Nephron progenitor cell (in vitro differentiated cells): ENCODE results near the gene CLEC2D.
"Not testable (repeated sequence)": the region's sequence is repeated elsewhere in the genome, so short reads cannot be mapped to it uniquely, and the experiment has no call there.

Experiments
- DNase-seq: peaks from one replicate; pipeline ENCODE4 v3.0.0; 2021
- H3K27ac Mint-ChIP-seq: 2 replicates; pipeline ENCODE4 v1.8.0; 2021; ENCODE audit warnings: mild to moderate bottlenecking, moderate library complexity, mixed read lengths
- H3K27me3 Mint-ChIP-seq: 2 replicates; pipeline ENCODE4 v1.8.0; 2021; ENCODE audit warnings: mild to moderate bottlenecking, low read depth, mixed read lengths; ENCODE audit not compliant: poor library complexity
- H3K36me3 Mint-ChIP-seq: 2 replicates; pipeline ENCODE4 v1.8.0; 2021; ENCODE audit warnings: low read depth, mixed read lengths
- H3K4me1 Mint-ChIP-seq: 2 replicates; pipeline ENCODE4 v1.8.0; 2021; ENCODE audit warnings: mixed read lengths
- H3K4me3 Mint-ChIP-seq: 2 replicates; pipeline ENCODE4 v1.8.0; 2021; ENCODE audit warnings: mild to moderate bottlenecking, moderate library complexity, mixed read lengths
- H3K9me3 Mint-ChIP-seq: 2 replicates; pipeline ENCODE4 v1.8.0; 2021; ENCODE audit warnings: mild to moderate bottlenecking, moderate library complexity, mixed read lengths
- TF ChIP-seq, protein P1 (sequence below): fragments of 200-600 bp; sonication (generic); IDR thresholded peaks from 2 replicates; pipeline ENCODE4 v1.5.0; 2021; ENCODE audit warnings: antibody characterized with exemption

Gene CLEC2D

GRCh38 chr12:9710584-9711375, 41.3 kb downstream of the CLEC2D start:
- peaks cover 8% of the 10 kb centered on the region for H3K4me1 Mint-ChIP-seq
- peaks cover 6% of the 10 kb centered on the region for H3K9me3 Mint-ChIP-seq
- TF ChIP-seq, protein P1, sequence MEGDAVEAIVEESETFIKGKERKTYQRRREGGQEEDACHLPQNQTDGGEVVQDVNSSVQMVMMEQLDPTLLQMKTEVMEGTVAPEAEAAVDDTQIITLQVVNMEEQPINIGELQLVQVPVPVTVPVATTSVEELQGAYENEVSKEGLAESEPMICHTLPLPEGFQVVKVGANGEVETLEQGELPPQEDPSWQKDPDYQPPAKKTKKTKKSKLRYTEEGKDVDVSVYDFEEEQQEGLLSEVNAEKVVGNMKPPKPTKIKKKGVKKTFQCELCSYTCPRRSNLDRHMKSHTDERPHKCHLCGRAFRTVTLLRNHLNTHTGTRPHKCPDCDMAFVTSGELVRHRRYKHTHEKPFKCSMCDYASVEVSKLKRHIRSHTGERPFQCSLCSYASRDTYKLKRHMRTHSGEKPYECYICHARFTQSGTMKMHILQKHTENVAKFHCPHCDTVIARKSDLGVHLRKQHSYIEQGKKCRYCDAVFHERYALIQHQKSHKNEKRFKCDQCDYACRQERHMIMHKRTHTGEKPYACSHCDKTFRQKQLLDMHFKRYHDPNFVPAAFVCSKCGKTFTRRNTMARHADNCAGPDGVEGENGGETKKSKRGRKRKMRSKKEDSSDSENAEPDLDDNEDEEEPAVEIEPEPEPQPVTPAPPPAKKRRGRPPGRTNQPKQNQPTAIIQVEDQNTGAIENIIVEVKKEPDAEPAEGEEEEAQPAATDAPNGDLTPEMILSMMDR, result no peak
- no peak overlapping the region for H3K27ac Mint-ChIP-seq
- no peaks in the 10 kb centered on the region for H3K36me3 Mint-ChIP-seq
- H3K27me3 Mint-ChIP-seq, result peaks cover 2% of the 10 kb centered on the region
- H3K4me3 Mint-ChIP-seq, result no peak overlapping the region
- DNase-seq, result no peak

- Mint-ChIP-seq H3K4me3 (no peak overlapping the region), H3K27ac (no peak overlapping the region), H3K9me3 (no peaks in the 10 kb centered on the region), H3K36me3 (no peaks in the 10 kb centered on the region), H3K4me1 (peaks cover 11% of the 10 kb centered on the region), H3K27me3 (peaks cover 2% of the 10 kb centered on the region)
- no peak for DNase-seq
- TF ChIP-seq, protein P1, result no peak
Observed at GRCh38 chr12:9711664-9712063, 42.2 kb downstream of the CLEC2D start.

GRCh38 chr12:9713032-9713558, 43.6 kb downstream of the CLEC2D start:
- not testable (repeated sequence) for H3K9me3 Mint-ChIP-seq, H3K36me3 Mint-ChIP-seq, H3K4me3 Mint-ChIP-seq, H3K27ac Mint-ChIP-seq, H3K27me3 Mint-ChIP-seq, DNase-seq
- H3K4me1 Mint-ChIP-seq, result peaks cover 11% of the 10 kb centered on the region

GRCh38 chr12:9717070-9717925, 47.8 kb downstream of the CLEC2D start:
- H3K27me3 Mint-ChIP-seq, result peaks cover 2% of the 10 kb centered on the region
- H3K27ac Mint-ChIP-seq, result no peak overlapping the region
- TF ChIP-seq, protein P1, result no peak
- no peaks in the 10 kb centered on the region for H3K36me3 Mint-ChIP-seq
- H3K4me1 Mint-ChIP-seq, result peaks cover 11% of the 10 kb centered on the region
- H3K9me3 Mint-ChIP-seq, result no peaks in the 10 kb centered on the region
- no peak overlapping the region for H3K4me3 Mint-ChIP-seq
- no peak for DNase-seq

DNA sequence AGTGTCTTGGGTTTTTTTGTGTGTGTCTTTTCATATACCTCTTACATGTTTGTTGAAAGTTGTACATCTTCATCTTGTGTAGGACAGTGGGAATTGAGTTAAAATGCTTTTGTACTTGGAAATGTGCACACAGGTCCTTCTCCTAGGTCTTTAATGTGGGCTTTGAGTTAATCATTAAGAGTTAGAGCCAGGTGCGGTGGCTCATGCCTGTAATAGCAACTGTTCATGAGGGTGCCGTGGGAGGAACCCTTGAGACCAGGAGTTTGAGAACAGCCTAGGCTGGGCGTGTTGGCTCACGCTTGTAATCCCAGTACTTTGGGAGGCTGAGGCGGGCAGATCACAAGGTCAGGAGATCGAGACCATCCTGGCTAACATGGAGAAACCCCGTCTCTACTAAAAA, 49.5 kb downstream of the CLEC2D start:
- no peak overlapping the region for H3K27ac Mint-ChIP-seq
- peaks cover 5% of the 10 kb centered on the region for H3K4me1 Mint-ChIP-seq
- H3K9me3 Mint-ChIP-seq, result no peaks in the 10 kb centered on the region
- DNase-seq, result no peak
- no peak overlapping the region for H3K4me3 Mint-ChIP-seq
- peaks cover 5% of the 10 kb centered on the region for H3K27me3 Mint-ChIP-seq
- TF ChIP-seq, protein P1, result no peak
- no peaks in the 10 kb centered on the region for H3K36me3 Mint-ChIP-seq

- Mint-ChIP-seq H3K27ac (no peak overlapping the region), H3K9me3 (no peaks in the 10 kb centered on the region), H3K36me3 (no peaks in the 10 kb centered on the region), H3K27me3 (peaks cover 5% of the 10 kb centered on the region), H3K4me3 (no peak overlapping the region), H3K4me1 (peaks cover 5% of the 10 kb centered on the region)
- no peak for DNase-seq
- TF ChIP-seq, protein P1, result no peak
Observed at GRCh38 chr12:9719790-9720189, 50.3 kb downstream of the CLEC2D start.
